H1 (cell line): ENCODE data around the gene BABAM1. TPM values are rescaled to one million over a fixed set of nuclear protein-coding genes. Genes with fewer than 3 reads are reported as not detected.

Experiments
- ATF2 ChIP-seq: IDR thresholded peaks from 2 replicates; pipeline ENCODE4 v1.6.1; 2012; ENCODE audit warnings: low read length, inconsistent platforms
- EGR1 ChIP-seq: IDR thresholded peaks from 2 replicates; pipeline ENCODE4 v1.6.1; 2011; ENCODE audit warnings: low read depth, low read length, borderline replicate concordance
- EP300 ChIP-seq, 2 experiments: IDR thresholded peaks; 1 replicate in 1 of 2; 2 replicates in 1 of 2; pipeline ENCODE4 v1.6.1; 2011 to 2012; ENCODE audit warnings: low read depth in 2 of 2, low read length in 2 of 2, mild to moderate bottlenecking in 2 of 2, borderline replicate concordance in 1 of 2, inconsistent platforms in 1 of 2, moderate library complexity in 1 of 2
- polyA plus RNA-seq, 7 experiments: library from polyadenylated mRNA; depleted of rRNA in 3 of 7; stranded (reverse) in 5 of 7; unstranded in 2 of 7; fragments of >200 nt in 5 of 7; fragments of 200-250 nt in 2 of 7; gene quantifications; 1 replicate in 5 of 7; 2 replicates in 1 of 7; 4 replicates in 1 of 7; pipeline versions ENCODE4 v1.2.1 to v1.2.3, GENCODE V29; 2011 to 2013; ENCODE audit warnings: missing spikeins in 2 of 7, mixed read lengths in 2 of 7
- total RNA-seq: library from RNA; stranded (reverse); fragmentation: NEBNext Ultra II Directional; extraction: Animal tissue kit (Norgen Biotek cat#: 25700); gene quantifications from 2 replicates; pipeline ENCODE4 v1.2.1, GENCODE V29; 2021

The BABAM1 gene
- total and polyA plus RNA-seq, 2 of the 8 experiments (the other 6 are each of a cell fraction or from before 2014, with no cell fraction given): 127 to 133 TPM

DNA sequence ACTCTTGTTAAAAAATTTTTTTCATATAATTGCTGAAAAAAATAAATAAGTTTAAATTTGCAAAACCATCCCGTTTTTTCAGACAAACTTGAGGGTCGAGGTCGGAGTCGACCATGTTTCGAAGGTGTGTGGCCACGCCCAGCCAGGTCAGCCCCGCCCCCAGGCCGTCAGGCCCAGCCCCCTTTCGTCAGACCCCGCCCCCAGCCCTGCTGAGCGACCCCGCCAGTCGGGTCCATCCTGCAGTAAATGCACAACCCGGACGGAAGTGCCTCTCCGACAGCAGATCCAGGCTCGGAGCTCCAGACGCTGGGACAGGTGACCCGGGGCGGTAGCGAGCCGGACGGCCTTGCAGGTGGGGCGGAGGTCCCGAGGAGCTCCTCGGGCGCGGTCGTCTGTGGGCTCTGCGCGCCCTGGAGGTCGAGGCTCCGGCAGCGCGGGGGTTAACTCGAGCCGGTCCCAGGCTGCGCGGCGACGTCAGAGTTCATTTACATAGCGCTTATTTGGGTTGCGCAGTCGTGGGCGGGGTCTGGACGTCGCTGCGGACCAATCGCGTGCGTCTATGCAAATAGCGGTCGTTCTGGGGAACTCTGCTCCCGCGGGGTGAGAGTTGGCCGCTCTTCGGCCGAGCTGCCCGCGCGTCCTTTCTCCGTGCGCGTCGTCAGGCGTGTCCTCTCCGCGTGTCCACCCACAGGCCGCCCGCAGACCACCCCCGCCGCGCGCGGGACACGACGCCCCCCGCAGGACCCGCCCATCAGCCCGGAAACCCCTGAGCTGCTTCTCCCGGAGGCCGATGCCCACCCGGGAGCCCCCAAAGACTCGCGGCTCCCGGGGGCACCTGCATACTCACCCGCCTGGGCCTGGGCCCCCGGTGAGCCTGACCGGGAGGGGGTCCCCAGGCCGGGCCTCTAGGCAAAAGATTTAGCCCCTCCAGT is 41.0 kb upstream of the BABAM1 start, which contains the start of gene OCEL1 (continued):
- TF ChIP-seq ATF2: no peak
- no peak for TF ChIP-seq EP300 (IDR thresholded peaks at IDR 0.05; ENCODE audit: borderline replicate concordance in 1 of 2, low read depth in 2 of 2, low read length in 2 of 2)
- no peak for TF ChIP-seq EGR1
